HTR-8/SVneo (cell line): ENCODE data around the gene VSNL1.

Experiments used
- DNase-seq: peaks from one replicate; pipeline ENCODE4 v3.0.0; 2011; ENCODE audit warnings: low spot score, mixed read lengths; ENCODE audit not compliant: insufficient read length
- FAIRE-seq: peaks from 2 replicates; lab custom pipeline; 2011; peaks lifted over from hg19 to GRCh38; lab: Jason Lieb, UNC

VSNL1 gene

DNA sequence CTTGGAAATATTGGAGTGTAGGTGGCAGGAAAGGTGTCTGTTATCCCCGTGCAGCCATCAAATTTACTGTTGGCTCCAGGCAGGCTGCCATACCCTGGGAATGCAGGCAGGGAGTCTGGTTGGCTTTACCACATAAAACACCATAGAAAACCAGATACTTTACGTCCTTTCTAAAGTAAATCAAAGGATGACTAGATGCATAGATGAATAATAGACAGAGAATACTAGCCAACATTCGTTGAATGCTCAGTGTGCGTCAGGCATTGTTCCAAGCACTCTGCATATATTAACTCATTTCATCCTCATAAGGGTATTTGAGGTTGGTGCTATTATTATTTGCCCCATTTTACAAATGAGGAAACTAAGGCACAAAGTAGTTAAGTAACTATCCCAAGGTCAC lies 65.2 kb downstream of the VSNL1 start:
- FAIRE-seq (no peak), DNase-seq (no peak)

DNA sequence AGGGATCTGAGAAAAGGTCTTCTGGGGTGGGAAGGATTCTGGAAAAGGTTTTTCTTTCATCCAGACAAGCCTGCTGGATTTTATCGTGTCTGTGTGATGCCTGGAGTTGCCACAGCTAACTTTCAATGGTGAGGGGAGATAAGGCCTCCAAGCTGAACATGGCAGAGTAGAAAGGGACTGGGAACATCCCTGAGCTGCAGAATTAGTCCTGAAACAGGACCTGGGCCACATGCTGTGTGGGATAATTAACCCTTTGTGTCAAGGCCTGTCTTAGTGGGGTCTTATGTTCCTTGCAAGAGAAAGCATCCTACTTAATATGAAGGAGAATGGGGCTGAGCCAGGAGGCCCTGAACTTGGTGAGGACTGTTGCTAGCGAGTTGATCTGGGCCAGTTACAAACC lies 66.4 kb downstream of the VSNL1 start:
- FAIRE-seq (no peak), DNase-seq (no peak)

DNA sequence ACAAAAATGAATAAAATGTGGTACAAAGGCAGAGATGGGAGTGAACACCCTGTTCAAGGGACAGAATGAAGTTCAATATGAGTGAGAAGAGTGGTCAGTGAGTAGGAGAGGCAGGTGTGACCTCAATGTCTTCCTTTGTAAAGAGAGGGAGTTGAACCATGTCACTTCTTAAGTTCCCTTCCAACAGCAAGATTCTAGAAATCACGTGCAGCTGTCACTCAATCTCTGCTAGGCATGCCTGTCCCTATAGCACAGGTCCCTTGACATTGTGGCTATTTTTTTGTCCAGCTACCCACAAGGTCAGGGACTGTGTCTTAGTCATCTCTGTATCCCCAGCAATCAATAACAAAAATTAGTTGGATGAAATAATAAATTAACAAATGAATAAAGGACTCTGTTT lies 66.9 kb downstream of the VSNL1 start:
- FAIRE-seq, result no peak

DNA sequence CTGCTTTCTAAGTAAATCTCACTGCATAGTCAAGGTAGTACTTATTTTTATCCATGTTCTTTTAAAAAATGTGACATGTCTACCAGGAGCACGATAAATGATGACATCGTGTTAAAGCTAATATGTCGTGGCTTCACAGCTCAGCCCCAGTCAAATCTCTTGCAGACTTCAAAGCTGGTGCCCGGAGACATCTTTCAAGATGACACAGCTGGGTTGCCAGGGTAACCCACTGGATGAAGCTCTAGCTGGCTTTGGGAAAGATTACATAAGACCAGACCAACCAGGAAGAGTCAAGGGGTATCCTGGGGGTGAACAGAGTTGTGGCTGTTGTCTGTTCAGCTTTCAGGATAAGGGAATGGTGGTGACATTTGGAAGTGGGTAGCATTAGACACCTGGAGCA lies 67.8 kb downstream of the VSNL1 start:
- DNase-seq (no peak), FAIRE-seq (no peak)

More for the DNA sequence above, 66.9 kb downstream of the VSNL1 start:
- no peak for DNase-seq

DNA sequence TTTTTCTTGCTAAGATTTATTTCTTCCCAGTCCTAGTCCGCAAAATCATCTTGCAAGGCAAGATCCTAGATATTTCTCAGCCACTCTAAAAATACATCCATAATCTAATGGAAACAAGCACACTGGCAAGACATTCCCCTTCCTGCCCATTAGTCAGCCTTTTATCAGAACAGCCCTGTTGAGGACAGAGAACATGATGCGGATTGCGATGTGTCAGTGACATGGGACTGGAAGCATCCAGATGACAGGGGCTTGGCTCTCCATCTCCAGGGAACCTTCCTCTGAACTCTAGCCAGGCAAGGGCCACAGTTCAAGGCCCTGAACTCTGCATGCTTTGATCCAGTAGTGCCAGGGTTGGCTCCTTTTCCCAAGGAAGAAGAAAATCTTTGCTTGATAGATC lies 70.0 kb downstream of the VSNL1 start:
- DNase-seq (no peak), FAIRE-seq (no peak)

GRCh38 chr2:17611036-17611435 lies 70.5 kb downstream of the VSNL1 start:
- FAIRE-seq (no peak), DNase-seq (no peak)

DNA sequence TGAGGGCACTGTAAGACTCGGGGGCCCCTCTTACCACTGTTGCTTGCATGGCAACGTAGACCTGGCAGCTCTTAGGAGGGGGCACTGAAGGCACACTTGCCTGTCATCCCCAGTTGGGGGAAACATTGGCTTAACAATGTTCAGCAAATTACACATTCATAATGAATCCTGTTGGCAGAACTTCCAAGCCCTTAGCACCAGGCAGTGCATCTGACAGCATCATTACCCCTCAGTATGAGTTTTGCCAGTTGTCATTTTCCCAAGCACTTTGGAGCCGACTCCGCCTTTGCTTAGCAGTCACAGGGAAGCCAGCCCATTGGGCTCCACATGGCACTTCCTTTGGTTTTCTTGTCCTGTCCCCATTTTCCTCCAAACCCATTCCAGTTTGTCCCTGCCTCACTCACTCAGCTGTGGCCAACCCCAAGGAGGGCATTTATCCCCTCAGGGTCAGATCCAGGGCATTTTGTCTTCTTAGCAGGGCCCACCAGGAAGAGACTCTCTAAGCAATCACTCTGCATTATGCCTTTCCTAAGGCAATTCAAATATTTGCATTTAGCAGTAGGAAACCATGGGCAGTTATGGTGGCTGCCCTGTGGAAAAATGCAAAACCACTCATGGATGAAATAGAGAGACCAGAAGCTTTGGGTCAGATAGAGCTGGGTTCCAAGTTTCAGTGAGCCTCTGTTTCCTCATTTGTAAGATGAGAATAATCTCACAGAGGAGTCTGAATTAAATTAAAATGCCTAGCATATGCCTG lies 73.9 kb downstream of the VSNL1 start:
- FAIRE-seq (no peak), DNase-seq (no peak)

DNA sequence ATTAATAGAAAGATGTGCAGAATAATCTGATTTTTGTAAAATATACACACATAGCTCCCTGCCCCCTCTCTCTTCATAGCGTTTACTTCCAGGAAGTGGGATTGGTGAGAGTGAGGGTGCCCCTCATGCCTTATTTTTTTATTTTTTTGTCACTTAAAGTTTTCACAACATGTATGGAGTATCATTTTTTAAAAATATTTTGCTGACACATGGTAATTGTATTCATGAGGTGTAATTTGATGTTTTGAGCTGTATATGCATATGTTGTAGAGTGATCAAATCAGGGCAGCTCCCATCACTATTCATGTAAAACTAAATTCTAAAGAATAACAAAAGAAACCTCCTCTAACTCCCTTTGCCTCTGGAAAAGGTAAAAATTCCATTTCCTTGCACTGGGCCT lies 74.7 kb downstream of the VSNL1 start:
- FAIRE-seq (no peak), DNase-seq (no peak)

DNA sequence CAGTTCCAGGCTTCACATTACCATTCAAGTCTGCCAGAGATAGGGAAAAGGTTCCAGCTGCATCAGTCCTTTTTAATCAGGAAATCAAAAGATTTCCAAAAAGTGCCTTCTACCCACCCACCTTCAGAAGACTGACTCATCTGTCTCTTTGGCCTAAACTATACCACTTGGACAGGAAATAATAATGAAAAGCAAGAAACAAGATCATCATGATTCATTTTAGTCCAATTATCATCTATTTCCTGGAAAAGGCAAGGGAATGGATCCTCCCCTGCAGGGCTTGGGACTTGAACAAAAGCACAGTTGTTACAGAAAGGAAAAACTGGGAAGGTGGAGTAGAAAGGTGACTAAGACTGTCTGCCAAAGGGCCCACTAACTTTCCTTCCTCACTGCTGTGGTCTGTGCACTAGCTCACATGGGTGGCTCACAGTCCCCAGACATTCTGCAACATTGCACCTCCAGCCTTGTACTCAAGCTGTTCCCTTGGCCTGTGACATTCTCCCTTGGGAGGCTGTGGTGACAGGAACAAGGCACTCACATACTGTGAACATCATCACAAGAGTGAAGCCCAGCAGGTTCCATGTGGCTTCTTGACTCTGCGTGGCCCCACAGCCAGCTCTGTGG lies 75.3 kb downstream of the VSNL1 start:
- no peak for FAIRE-seq
- DNase-seq, result no peak

DNA sequence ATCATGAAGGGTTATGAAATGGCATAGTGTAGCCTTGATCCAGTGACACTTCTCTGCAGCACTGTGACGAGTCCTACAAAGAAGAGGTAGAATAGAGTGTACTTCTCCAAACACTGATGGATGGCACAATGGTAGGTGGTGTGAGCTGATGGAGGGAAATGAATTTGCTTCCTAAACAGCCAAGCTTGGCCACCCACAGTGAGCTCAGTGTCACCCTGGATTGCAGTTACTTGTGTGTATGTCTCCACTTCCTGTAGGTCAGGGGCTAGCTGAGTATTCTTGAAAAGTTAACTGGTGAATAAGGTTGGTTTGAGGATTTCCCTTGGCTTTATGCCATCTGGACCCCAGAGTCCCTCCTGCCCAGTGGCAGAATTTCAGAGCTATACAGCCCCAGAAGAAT lies 75.9 kb downstream of the VSNL1 start:
- FAIRE-seq (peak; percentile 40), DNase-seq (no peak)

- no peak for DNase-seq
- FAIRE-seq, result no peak
Measured at GRCh38 chr2:17617516-17617915, 77.0 kb downstream of the VSNL1 start.

- DNase-seq (no peak), FAIRE-seq (no peak)
Measured at GRCh38 chr2:17617955-17618354, 77.5 kb downstream of the VSNL1 start.

DNA sequence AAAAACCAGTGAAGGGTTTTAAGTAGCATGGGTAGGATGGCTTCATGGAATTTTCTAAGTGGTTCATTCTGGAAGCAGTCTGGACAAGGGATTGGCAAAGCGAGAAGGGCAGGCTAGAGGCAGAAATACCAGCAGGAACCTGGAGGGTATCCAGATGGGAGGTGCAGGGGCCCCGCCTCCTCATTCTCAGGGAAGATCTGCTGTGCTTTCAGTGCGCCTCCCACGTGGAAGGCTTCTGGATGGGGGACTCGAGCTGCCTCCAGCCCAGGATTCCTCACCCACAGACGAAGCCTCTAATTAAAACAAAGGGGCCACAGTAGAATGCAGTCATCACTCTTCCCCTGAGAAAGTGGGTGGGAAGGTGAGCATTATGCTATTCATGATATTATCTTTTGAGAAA lies 79.8 kb downstream of the VSNL1 start:
- no peak for DNase-seq
- no peak for FAIRE-seq

DNA sequence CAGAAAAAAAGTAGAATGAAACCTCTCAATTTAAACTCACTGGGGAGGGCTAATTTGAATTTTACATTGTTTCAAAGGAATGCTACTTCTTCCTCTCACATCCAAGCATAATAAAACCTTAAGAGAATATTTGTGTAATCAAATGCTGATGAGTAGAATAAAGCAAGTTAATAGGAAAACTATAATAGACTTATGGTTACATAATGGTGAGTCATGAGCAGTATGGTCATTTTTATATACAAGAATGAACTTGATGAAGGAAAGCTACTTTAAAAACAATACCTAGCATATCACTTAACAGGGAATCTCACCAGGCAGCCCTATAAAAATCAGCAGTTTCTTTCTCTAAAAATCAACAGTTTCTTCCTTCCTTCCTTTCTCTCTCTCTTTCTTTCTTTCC lies 80.3 kb downstream of the VSNL1 start:
- DNase-seq, result no peak
- no peak for FAIRE-seq

- FAIRE-seq, result no peak
- DNase-seq, result no peak
Measured at GRCh38 chr2:17621781-17622180, 81.3 kb downstream of the VSNL1 start.

DNA sequence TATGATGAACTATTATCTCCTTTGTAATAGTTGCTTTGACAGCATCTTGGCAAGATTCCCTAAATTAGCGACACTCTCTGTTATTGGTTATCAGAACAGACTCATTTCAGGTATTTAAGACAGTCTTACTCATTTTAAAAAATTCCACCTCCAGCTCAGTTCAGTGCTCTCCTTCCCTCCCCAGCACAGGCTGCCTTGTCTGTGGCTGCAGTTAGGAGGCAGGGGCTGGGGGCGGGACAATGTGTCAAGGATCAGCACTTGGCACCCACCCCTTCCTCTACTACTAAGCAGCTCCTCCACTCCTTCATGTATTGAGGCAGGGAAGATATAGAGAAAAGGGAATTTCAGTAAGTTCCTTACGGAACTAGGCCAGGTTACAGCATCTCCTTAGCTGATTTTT lies 85.0 kb downstream of the VSNL1 start:
- DNase-seq, result no peak

DNA sequence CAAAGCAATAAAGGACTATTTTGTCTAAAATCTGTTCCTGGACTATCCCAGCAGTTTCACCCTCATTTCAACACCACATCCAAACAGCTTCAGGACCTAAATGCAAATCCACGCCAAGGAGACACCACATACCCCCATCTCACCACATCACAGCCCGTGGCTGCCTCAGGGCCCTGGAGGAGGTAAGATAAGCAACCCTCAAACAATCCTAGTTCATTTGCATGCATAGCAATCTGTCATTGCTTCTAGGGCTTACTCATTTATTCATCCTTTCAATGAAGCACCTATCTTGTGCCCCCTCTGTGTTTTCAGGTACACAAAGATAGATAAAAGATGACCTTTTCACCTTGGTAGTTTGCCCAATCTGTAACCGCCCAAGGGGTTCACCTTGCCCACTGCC lies 86.5 kb downstream of the VSNL1 start:
- no peak for DNase-seq
- FAIRE-seq, result no peak

More for the DNA sequence above, 85.0 kb downstream of the VSNL1 start:
- FAIRE-seq, result no peak

GRCh38 chr2:17627434-17627833 lies 86.9 kb downstream of the VSNL1 start:
- DNase-seq (no peak), FAIRE-seq (no peak)

GRCh38 chr2:17628349-17629261 lies 88.1 kb downstream of the VSNL1 start:
- FAIRE-seq (no peak), DNase-seq (no peak)

DNA sequence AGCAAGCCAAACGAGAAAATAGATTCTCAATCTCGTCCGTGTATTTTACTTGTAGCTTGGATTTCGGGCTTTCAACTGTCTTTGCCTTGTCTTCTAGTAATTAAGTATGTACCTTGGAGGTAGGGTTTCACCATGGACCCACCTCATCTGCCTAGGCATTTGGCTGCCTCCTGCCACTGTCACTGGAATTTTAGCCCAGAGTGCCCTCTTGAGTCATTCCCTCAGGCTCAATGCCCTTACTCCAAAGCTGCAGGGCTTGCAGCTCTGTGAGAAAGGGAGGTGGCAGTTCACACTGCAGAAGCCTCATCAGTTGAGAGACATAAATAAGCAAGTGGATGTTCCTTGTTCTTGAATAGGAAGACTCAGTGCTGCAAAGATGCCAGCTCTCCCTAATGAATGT lies 89.6 kb downstream of the VSNL1 start:
- DNase-seq, result no peak
- no peak for FAIRE-seq

GRCh38 chr2:17634997-17635396 lies 94.5 kb downstream of the VSNL1 start:
- FAIRE-seq (no peak), DNase-seq (no peak)
